ENCODE data around the gene CDC42EP4. TPM values are rescaled to one million over a fixed set of nuclear protein-coding genes. Genes with fewer than 3 reads are reported as not detected.

Gene CDC42EP4
- total and polyA plus RNA-seq, 9 of the 15 experiments (the other 6 are each of a cell fraction or from before 2014, with no cell fraction given) = 0.65 to 20.8 (median 12.3) TPM

- TF ChIP-seq SUPT5H (IDR thresholded peaks at IDR 0.05) = no peak
- TF ChIP-seq CBX8 (IDR thresholded peaks at IDR 0.05; ENCODE audit: borderline replicate concordance, extremely low read depth, low read depth, low read length, poor library complexity, severe bottlenecking) = no peak
- peak in 1 of 2 experiments; percentile 31; a peak in 1 of 4 replicates for TF ChIP-seq RCOR1 (IDR thresholded peaks at IDR 0.05; ENCODE audit: borderline replicate concordance in 1 of 2, low read depth in 2 of 2, low read length in 2 of 2)
- no peak for TF ChIP-seq BRD4 (IDR thresholded peaks at IDR 0.05)
- no peak for TF ChIP-seq ZNF184 (CRISPR knock-in tag; IDR thresholded peaks at IDR 0.05)
- no peak for TF ChIP-seq NR4A1 (CRISPR knock-in tag; IDR thresholded peaks at IDR 0.05)
- no peak for TF ChIP-seq NR4A1 (tag; IDR thresholded peaks at IDR 0.05)
- no peak for TF ChIP-seq ZNF232 (CRISPR knock-in tag; IDR thresholded peaks at IDR 0.05)
- no peak for TF ChIP-seq PRPF4 (IDR thresholded peaks at IDR 0.05; ENCODE audit: insufficient read depth, low read depth, low read length, poor library complexity, severe bottlenecking)
- no peak for TF ChIP-seq BCL6 (CRISPR knock-in tag; IDR thresholded peaks at IDR 0.05)
- no peak for TF ChIP-seq PBX2 (CRISPR knock-in tag; IDR thresholded peaks at IDR 0.05; ENCODE audit: low read depth)
- no peak for TF ChIP-seq PBX2 (tag; conservative IDR thresholded peaks at IDR 0.05; ENCODE audit: low read depth)
- TF ChIP-seq SRSF3 (IDR thresholded peaks at IDR 0.05; ENCODE audit: insufficient read depth, low read length) = no peak
- TF ChIP-seq PTTG1 (tag; IDR thresholded peaks at IDR 0.05; ENCODE audit: low read depth) = no peak
- TF ChIP-seq YBX1 (IDR thresholded peaks at IDR 0.05) = no peak
- TF ChIP-seq, protein P1, sequence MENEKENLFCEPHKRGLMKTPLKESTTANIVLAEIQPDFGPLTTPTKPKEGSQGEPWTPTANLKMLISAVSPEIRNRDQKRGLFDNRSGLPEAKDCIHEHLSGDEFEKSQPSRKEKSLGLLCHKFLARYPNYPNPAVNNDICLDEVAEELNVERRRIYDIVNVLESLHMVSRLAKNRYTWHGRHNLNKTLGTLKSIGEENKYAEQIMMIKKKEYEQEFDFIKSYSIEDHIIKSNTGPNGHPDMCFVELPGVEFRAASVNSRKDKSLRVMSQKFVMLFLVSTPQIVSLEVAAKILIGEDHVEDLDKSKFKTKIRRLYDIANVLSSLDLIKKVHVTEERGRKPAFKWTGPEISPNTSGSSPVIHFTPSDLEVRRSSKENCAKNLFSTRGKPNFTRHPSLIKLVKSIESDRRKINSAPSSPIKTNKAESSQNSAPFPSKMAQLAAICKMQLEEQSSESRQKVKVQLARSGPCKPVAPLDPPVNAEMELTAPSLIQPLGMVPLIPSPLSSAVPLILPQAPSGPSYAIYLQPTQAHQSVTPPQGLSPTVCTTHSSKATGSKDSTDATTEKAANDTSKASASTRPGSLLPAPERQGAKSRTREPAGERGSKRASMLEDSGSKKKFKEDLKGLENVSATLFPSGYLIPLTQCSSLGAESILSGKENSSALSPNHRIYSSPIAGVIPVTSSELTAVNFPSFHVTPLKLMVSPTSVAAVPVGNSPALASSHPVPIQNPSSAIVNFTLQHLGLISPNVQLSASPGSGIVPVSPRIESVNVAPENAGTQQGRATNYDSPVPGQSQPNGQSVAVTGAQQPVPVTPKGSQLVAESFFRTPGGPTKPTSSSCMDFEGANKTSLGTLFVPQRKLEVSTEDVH (IDR thresholded peaks at IDR 0.05; ENCODE audit: low read depth, partially characterized antibody) = no peak
- no peak for TF ChIP-seq EWSR1 (IDR thresholded peaks at IDR 0.05; ENCODE audit: borderline replicate concordance, low read depth, partially characterized antibody)
- no peak for TF ChIP-seq CSDE1 (IDR thresholded peaks at IDR 0.05)
- no peak for TF ChIP-seq ZNF146 (CRISPR knock-in tag; IDR thresholded peaks at IDR 0.05; ENCODE audit: unreplicated experiment)
- no peak for TF ChIP-seq DDX20 (tag; IDR thresholded peaks at IDR 0.05; ENCODE audit: low read depth)
- no peak for TF ChIP-seq SIRT6 (IDR thresholded peaks at IDR 0.05; ENCODE audit: low read depth, low read length)
- TF ChIP-seq CTBP1 (IDR thresholded peaks at IDR 0.05; ENCODE audit: borderline replicate concordance) = 0 out of 2 replicates have a peak, but pooled peaks have one; percentile 30
- TF ChIP-seq ZNF24 (IDR thresholded peaks at IDR 0.05) = no peak
Measured at GRCh38 chr17:73291260-73291801, 20.5 kb downstream of the CDC42EP4 start (continued).
